Stimulated activated CD8-positive, alpha-beta memory T cell treated with anti-CD3 and anti-CD28 coated beads, Interleukin-4, amount 100 ng/mL, for 1 hour (primary cell): ENCODE results near the gene EGFL7.
"Not testable (repeated sequence)": the region's sequence is repeated elsewhere in the genome, so short reads cannot be mapped to it uniquely, and the experiment has no call there.

Experiments used
- DNase-seq, 2 donors: peaks; one replicate each; pipeline ENCODE4 v3.0.0-alpha.2; 2020; ENCODE audit warnings: low read depth in 2 of 2, low spot score in 1 of 2

Gene EGFL7

GRCh38 chr9:136695955-136696354 lies 33.2 kb downstream of the EGFL7 start:
- DNase-seq: no peak

DNA sequence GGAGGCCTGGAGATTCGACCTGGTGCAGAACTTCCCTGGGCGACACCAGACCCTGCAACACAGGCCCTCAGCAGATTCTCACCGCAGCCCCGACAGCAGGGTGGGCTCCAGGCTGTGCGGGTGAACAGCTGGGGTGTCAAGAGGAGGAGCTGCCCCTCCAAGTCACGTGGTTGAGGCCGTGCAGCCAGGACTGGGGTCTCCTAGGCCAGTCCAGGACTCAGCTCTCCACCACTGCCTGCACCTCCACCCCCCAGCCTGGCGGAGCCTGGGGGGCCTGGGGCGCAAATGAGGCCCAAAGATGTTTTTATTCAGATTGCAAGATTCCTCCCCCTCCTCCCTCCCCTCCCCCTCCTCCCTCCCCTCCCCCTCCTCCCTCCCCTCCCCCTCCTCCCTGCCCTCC lies 33.8 kb downstream of the EGFL7 start:
- no peak for DNase-seq

- no peak for DNase-seq
Measured at GRCh38 chr9:136697146-136697820, 34.6 kb downstream of the EGFL7 start.

- no peak for DNase-seq
Measured at GRCh38 chr9:136697821-136698526, 35.3 kb downstream of the EGFL7 start.

GRCh38 chr9:136698635-136699246 lies 36.0 kb downstream of the EGFL7 start:
- no peak for DNase-seq

DNA sequence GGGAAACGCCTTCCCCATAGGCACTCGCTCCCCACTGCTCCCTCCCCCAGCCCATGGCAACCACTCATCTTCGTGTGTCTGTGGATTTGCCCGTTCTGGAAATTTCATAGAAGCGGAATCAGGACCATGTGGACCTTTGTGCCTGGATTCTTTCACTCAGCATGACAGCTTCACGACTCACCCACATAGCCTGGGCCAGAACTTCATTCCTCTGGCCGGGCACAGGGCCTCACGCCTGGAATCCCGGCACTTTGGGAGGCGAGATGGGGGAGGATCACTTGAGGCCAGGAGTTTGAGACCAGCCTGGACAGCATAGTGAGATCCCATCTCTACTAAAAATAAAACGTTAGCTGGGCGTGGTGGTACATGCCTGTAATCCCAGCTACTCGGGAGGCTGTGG lies 37.6 kb downstream of the EGFL7 start:
- DNase-seq: no peak

- DNase-seq: peak in 1 of 2 donors; percentile 11
Measured at GRCh38 chr9:136700959-136701667, 38.4 kb downstream of the EGFL7 start.

- no peak for DNase-seq
Measured at GRCh38 chr9:136701668-136702053, 38.9 kb downstream of the EGFL7 start.

GRCh38 chr9:136703276-136703860 lies 40.7 kb downstream of the EGFL7 start:
- DNase-seq: no peak

GRCh38 chr9:136704741-136705140 lies 42.0 kb downstream of the EGFL7 start:
- DNase-seq: not testable (repeated sequence)

- DNase-seq: no peak
Measured at GRCh38 chr9:136705564-136705963, 42.8 kb downstream of the EGFL7 start.

DNA sequence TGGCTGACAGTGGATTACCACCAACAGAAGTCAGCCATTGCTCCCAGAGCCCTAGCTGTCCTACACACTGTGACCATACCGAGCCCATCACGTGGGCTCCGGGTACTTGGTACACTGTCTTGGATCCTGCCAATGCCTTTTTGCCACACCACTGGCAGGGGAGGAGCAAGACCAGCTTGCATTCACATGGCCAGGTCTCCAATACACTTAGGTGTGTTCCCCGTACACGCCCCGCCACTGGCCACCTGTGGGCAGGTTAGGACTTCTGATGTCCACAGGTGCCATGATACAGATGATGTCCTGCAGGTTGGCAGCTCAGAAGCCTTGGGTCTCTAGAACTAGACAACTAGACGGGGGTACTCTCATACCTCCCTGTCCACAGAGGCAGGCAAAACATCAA lies 44.3 kb downstream of the EGFL7 start:
- no peak for DNase-seq

DNA sequence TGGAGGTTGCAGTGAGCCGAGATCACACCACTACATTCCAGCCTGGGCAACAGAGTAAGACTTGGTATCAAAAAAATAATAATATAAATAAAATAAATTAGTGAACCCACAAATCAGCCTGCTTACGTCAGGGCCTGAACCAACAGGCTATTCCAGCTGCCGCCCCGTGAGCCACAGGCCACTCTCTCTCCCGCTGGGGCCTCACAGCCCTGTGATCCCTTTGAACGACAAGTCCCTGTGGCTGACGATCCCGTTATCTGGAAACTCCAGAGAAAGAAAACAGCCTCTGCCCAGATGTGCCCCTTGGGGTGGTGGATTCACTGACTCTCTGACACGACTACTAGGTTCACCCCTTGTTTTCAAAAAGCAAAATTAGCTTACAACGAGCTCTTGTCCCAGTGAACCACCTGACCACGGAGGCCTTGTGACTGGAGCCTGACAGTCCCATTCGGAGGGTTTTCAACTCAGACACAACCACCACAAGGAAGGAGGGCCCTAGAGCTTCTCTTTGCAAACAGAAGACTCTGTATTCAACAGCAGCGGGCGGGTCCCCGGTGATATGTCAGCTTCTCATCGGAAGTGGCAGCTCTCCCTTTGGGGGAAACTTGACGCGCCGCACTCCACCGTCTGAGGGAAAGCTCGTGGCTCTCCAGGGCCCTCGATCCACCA lies 45.3 kb downstream of the EGFL7 start:
- DNase-seq: no peak

DNA sequence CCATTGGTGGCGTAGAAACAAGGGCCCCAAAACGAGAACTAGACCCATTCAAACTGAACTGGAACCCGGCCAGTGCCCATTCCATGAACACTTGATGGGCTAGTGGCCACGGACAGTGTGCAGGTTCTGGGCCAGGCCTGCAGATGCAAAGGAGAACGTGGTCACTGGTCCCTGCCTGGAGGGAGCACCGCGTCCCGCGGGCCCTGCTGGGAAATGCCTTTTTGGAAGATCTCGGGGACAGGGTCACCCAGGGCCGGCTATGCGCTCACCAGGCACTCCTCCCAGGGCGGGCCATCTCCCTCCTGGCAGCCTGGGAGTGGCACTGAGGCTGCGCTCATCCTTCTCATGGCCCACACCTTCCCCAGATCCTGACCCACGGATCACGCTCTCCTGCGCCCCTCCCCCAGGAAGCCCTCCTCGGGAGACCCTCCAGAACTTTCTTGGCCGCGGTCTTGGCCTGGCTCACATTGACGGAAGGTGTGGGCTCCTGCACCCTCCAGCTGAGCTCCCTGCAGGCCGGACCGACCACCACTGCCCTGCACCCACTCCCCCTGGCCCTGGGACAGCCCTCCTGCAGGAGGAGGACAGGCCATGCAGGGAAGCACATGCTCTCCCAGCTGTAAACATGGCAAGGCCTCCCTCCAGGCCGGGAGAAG lies 46.9 kb downstream of the EGFL7 start:
- no peak for DNase-seq

- DNase-seq: no peak
Measured at GRCh38 chr9:136710543-136710942, 47.8 kb downstream of the EGFL7 start.

DNA sequence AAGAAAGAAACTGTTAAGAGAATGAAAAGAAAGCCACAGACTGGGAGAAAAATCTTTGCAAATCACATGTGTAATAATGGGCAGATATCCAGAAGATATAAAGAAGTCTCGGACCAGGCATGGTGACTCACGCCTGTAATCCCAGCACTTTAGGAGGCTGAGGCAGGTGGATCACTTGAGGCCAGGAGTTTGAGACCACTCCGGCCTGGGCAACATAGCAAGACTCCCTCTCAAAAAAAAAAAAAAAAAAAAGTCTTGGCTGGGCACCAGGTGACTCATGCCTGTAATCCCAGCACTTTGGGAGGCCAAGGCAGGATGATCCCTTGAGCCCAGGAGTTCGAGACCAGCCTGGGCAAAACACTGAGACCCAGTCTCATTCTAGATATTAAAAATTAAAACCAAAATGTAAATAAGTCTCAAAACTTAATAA lies 48.5 kb downstream of the EGFL7 start:
- not testable (repeated sequence) for DNase-seq

GRCh38 chr9:136711751-136712689 lies 49.3 kb downstream of the EGFL7 start, which contains the start of gene DIPK1B:
DIPK1B (plus strand) TSS chr9:136712572; CDS start chr9:136712666, 94 bp downstream.
- DNase-seq: no peak

DNA sequence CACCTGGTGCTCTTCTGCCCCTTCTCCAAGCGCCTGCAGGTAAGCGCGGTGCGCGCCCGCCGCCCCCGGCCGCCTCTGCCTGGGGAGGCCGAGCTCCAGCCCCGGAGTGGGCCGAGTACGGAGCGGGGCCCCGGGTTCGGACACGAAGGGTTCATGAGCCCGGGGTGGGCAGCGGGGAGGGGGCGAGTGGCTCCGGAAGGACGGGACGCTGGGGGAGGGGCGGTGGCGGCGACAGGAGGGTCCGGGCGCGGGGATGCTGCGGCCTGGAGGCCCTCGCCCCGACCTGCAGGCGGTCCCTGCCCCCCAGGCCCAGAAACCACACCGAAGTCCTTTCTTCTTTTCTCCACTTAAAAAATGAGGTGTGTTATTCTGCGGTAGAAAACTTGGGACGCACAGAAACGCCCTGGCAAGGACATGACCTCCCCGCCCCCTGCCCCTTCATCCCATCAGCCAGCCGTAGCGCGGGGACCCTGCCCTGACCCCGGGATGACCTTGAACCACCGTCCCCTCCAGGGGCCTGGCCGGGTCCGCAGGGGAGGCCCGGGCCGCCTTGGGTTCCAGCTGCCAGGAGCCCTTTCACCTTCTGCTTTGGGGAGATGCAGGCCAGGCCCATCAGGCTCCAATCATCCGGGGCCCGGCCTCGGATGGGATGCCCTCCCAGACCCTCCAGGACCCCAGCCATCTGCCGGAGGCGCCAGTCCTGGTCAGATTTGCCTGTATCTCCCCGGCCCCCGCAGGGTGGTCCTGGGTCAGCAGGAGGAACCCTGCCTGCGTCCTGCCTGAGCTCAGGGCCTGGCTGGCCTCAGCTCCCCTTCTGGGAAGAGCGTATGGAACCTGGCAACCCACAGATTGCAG lies 50.2 kb downstream of the EGFL7 start:
- no peak for DNase-seq
